Activated T-helper 1 cell treated with anti-CD3 and anti-CD28 coated beads, Interleukin-2, amount 50 U/mL, for 16 hours (primary cell): ENCODE data around the gene ZNF474.

Source experiments
- DNase-seq, 2 donors: peaks; one replicate each; pipeline ENCODE4 v3.0.0-alpha.2; 2020; ENCODE audit warnings: low read depth in 1 of 2, low spot score in 1 of 2

The ZNF474 gene

GRCh38 chr5:122153230-122153629 lies 23.9 kb downstream of the ZNF474 start:
- DNase-seq: no peak

- no peak for DNase-seq
Observed at GRCh38 chr5:122153774-122154173, 24.4 kb downstream of the ZNF474 start.

GRCh38 chr5:122154491-122154890 lies 25.1 kb downstream of the ZNF474 start:
- DNase-seq: no peak

- no peak for DNase-seq
Observed at GRCh38 chr5:122154910-122155309, 25.6 kb downstream of the ZNF474 start.

- no peak for DNase-seq
Observed at GRCh38 chr5:122155546-122155945, 26.2 kb downstream of the ZNF474 start.

GRCh38 chr5:122156724-122157325 lies 27.5 kb downstream of the ZNF474 start:
- no peak for DNase-seq

- no peak for DNase-seq
Observed at GRCh38 chr5:122162100-122162638, 32.8 kb downstream of the ZNF474 start.

- no peak for DNase-seq
Observed at GRCh38 chr5:122163121-122164069, 34.0 kb downstream of the ZNF474 start.

- no peak for DNase-seq
Observed at GRCh38 chr5:122164070-122164435, 34.7 kb downstream of the ZNF474 start.

- no peak for DNase-seq
Observed at GRCh38 chr5:122164831-122165558, 35.6 kb downstream of the ZNF474 start.

- DNase-seq: no peak
Observed at GRCh38 chr5:122165559-122166078, 36.3 kb downstream of the ZNF474 start.

GRCh38 chr5:122169350-122170103 lies 40.2 kb downstream of the ZNF474 start:
- DNase-seq: no peak

GRCh38 chr5:122170620-122171019 lies 41.3 kb downstream of the ZNF474 start:
- DNase-seq: no peak

GRCh38 chr5:122172207-122172606 lies 42.9 kb downstream of the ZNF474 start:
- no peak for DNase-seq

- DNase-seq: no peak
Observed at GRCh38 chr5:122173474-122174415, 44.4 kb downstream of the ZNF474 start.

- no peak for DNase-seq
Observed at GRCh38 chr5:122175091-122175490, 45.7 kb downstream of the ZNF474 start.

GRCh38 chr5:122175852-122176251 lies 46.5 kb downstream of the ZNF474 start:
- DNase-seq: no peak

- no peak for DNase-seq
Observed at GRCh38 chr5:122177161-122177560, 47.8 kb downstream of the ZNF474 start.

- DNase-seq: no peak
Observed at GRCh38 chr5:122179701-122180100, 50.4 kb downstream of the ZNF474 start.
